Activated B cell treated with CpG ODN at 0.5 μM for 24 hours (primary cell): ENCODE measurements around the gene SLC35G6. TPM values are rescaled to one million over a fixed set of nuclear protein-coding genes. Genes with fewer than 3 reads are reported as not detected.
"Not testable (repeated sequence)": the region's sequence is repeated elsewhere in the genome, so short reads cannot be mapped to it uniquely, and the experiment has no call there.

ENCODE experiments used
- ATAC-seq: fragments of 200-7000 bp; cut with Tn5 transposase; one replicate; pipeline ENCODE4 v1.10.0; 2021; ENCODE audit warnings: low read depth, mild to moderate bottlenecking, moderate library complexity
- CTCF ChIA-PET: fragments of 350-600 bp; sonication (Branson Sonifier 250); formaldehyde crosslinking; loops from one replicate; lab custom pipeline; 2021; ENCODE audit warnings: antibody characterized with exemption; lab: Charles Lee
- POLR2A ChIA-PET: fragments of 350-600 bp; sonication (Branson Sonifier 250); formaldehyde crosslinking; loops from one replicate; lab custom pipeline; 2021; ENCODE audit warnings: antibody characterized with exemption; lab: Charles Lee
- DNase-seq: peaks from one replicate; pipeline ENCODE4 v3.0.0; 2022
- H3K27ac Mint-ChIP-seq: one replicate; pipeline ENCODE4 v1.8.0; 2020; ENCODE audit warnings: mixed read lengths
- H3K27me3 Mint-ChIP-seq: one replicate; pipeline ENCODE4 v1.8.0; 2021; ENCODE audit warnings: mixed read lengths
- H3K36me3 Mint-ChIP-seq: one replicate; pipeline ENCODE4 v1.8.0; 2021; ENCODE audit warnings: low read depth, mixed read lengths
- H3K4me1 Mint-ChIP-seq: one replicate; pipeline ENCODE4 v1.8.0; 2021; ENCODE audit warnings: mixed read lengths
- H3K4me3 Mint-ChIP-seq: one replicate; pipeline ENCODE4 v1.8.0; 2020; ENCODE audit warnings: mild to moderate bottlenecking, mixed read lengths
- H3K9me3 Mint-ChIP-seq: one replicate; pipeline ENCODE4 v1.8.0; 2020; ENCODE audit warnings: mixed read lengths
- intact Hi-C: fragments of 100-400 bp; cut with micrococcal nuclease; formaldehyde crosslinking; loops from one replicate; pipeline ENCODE4 v1.15.1; 2024
- total RNA-seq: library from RNA; stranded (reverse); gene quantifications from 2 replicates; pipeline ENCODE4 v1.2.3, GENCODE V29; 2022
- TF ChIP-seq, protein P1 (sequence below): fragments of 200-600 bp; IDR thresholded peaks from one replicate; pipeline ENCODE4 v1.8.0; 2022; ENCODE audit warnings: antibody characterized with exemption, mild to moderate bottlenecking

SLC35G6 gene
- total RNA-seq, 1 donor from 2014 or later, result not detected

- intact Hi-C loops, result no loop called here
- DNase-seq (no peak), ATAC-seq (no peak)
- Mint-ChIP-seq H3K9me3 (no peaks in the 10 kb centered on the region), H3K4me1 (peaks cover 31% of the 10 kb centered on the region), H3K27me3 (no peaks in the 10 kb centered on the region), H3K36me3 (peaks cover 27% of the 10 kb centered on the region), H3K4me3 (no peak overlapping the region), H3K27ac (no peak overlapping the region)
- TF ChIP-seq, protein P1, sequence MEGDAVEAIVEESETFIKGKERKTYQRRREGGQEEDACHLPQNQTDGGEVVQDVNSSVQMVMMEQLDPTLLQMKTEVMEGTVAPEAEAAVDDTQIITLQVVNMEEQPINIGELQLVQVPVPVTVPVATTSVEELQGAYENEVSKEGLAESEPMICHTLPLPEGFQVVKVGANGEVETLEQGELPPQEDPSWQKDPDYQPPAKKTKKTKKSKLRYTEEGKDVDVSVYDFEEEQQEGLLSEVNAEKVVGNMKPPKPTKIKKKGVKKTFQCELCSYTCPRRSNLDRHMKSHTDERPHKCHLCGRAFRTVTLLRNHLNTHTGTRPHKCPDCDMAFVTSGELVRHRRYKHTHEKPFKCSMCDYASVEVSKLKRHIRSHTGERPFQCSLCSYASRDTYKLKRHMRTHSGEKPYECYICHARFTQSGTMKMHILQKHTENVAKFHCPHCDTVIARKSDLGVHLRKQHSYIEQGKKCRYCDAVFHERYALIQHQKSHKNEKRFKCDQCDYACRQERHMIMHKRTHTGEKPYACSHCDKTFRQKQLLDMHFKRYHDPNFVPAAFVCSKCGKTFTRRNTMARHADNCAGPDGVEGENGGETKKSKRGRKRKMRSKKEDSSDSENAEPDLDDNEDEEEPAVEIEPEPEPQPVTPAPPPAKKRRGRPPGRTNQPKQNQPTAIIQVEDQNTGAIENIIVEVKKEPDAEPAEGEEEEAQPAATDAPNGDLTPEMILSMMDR, result no peak
- ChIA-PET CTCF (no interaction called here), POLR2A (interaction anchor here (1.0 to 1.4 kb wide), 2 partner anchors 11 to 16 kb away, joined by 3 to 5 read pairs; partner anchors contain the start of genes POLR2A and ZBTB4)
These were observed 13.0 kb upstream of the SLC35G6 start for GRCh38 chr17:7468290-7468689.

DNA sequence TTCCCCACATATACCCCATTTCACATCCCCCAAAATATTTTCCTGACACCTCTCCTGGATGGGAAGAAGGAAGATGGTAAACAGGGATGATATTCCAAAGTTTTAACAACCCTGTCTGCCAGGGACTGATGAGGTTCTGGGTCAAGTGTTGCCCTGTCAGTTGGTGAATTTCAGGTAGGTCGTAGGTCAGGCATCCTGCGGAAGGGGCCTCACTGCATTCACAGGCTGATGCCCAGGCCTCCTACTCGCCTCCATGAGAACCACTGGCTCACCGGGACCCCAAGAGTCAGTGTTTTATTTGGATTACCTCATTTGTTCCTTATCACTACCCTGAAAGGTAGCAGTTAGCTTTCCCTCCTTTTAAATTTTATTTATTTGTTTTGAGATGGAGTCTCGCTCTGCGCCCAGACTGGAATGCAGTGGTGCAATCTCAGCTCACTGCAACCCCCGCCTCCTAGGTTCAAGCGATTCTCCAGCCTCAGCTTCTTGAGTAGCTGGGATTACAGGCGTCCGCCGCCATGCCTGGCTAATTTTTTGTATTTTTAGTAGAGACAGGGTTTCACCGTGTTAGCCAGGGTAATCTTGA is 12.3 kb upstream of the SLC35G6 start:
- Mint-ChIP-seq H3K4me3 (no peak overlapping the region), H3K9me3 (no peaks in the 10 kb centered on the region), H3K27me3 (no peaks in the 10 kb centered on the region), H3K27ac (no peak overlapping the region), H3K36me3 (peaks cover 21% of the 10 kb centered on the region), H3K4me1 (peaks cover 31% of the 10 kb centered on the region)
- DNase-seq (no peak), ATAC-seq (no peak)
- intact Hi-C loops, result no loop called here
- ChIA-PET POLR2A (no interaction called here), CTCF (no interaction called here)
- TF ChIP-seq, protein P1, result no peak

GRCh38 chr17:7469843-7470242 is 11.4 kb upstream of the SLC35G6 start:
- H3K4me3 Mint-ChIP-seq, intact Hi-C loops, H3K27ac Mint-ChIP-seq, H3K9me3 Mint-ChIP-seq, CTCF ChIA-PET, H3K27me3 Mint-ChIP-seq, ATAC-seq, DNase-seq: not testable (repeated sequence)
- POLR2A ChIA-PET, result interaction anchor here (0.8 kb wide), 1 partner anchor 9 kb away, joined by 3 read pairs; the partner anchor contains the start of gene ZBTB4
- Mint-ChIP-seq H3K4me1 (peaks cover 34% of the 10 kb centered on the region), H3K36me3 (peaks cover 18% of the 10 kb centered on the region)

GRCh38 chr17:7470457-7470973 is 10.7 kb upstream of the SLC35G6 start:
- peaks cover 16% of the 10 kb centered on the region for H3K36me3 Mint-ChIP-seq
- DNase-seq, ATAC-seq, H3K27ac Mint-ChIP-seq, H3K9me3 Mint-ChIP-seq, H3K27me3 Mint-ChIP-seq, H3K4me3 Mint-ChIP-seq, intact Hi-C loops: not testable (repeated sequence)
- POLR2A ChIA-PET, result interaction anchor here (0.8 kb wide), 1 partner anchor 9 kb away, joined by 3 read pairs; the partner anchor contains the start of gene ZBTB4
- CTCF ChIA-PET, result interaction anchor here (1.2 kb wide), 1 partner anchor 34 kb away, joined by 4 read pairs; no protein-coding TSS in a partner anchor
- peaks cover 37% of the 10 kb centered on the region for H3K4me1 Mint-ChIP-seq

GRCh38 chr17:7471729-7472128 is 9.5 kb upstream of the SLC35G6 start:
- peak overlapping the region; percentile 61 for H3K27ac Mint-ChIP-seq
- no peak overlapping the region for H3K4me3 Mint-ChIP-seq
- peaks cover 47% of the 10 kb centered on the region for H3K4me1 Mint-ChIP-seq
- no peak for DNase-seq
- ChIA-PET POLR2A (no interaction called here), CTCF (no interaction called here)
- no peak for ATAC-seq
- TF ChIP-seq, protein P1, result no peak
- H3K36me3 Mint-ChIP-seq, result peaks cover 10% of the 10 kb centered on the region
- no peaks in the 10 kb centered on the region for H3K9me3 Mint-ChIP-seq
- intact Hi-C loops, result no loop called here
- H3K27me3 Mint-ChIP-seq, result no peaks in the 10 kb centered on the region

DNA sequence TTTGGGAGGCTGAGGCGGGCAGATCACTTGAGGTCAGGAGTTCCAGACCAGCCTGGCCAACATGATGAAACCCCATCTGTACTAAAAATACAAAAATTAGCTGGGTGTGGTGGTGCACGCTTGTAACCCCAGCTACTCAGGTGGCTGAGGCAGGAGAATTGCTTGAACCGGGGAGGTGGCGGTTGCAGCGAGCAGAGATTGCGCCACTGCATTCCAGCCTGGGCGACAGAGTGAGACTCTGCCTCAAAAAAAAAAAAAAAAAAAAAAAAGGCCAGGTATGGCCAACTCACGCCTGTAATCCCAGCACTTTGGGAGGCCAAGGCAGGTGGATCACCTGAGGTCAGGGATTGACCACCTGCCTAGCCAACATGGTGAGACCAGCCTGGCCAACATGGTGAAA is 6.5 kb upstream of the SLC35G6 start:
- POLR2A ChIA-PET, result interaction anchor here (0.6 to 5.6 kb wide), 3 partner anchors 10 to 1887 kb away, joined by 4 to 45 read pairs (median 28); partner anchors contain the start of gene POLR2A
- CTCF ChIA-PET, result interaction anchor here (1.6 to 2.0 kb wide), 2 partner anchors 38 to 150 kb away, joined by 3 to 6 read pairs; no protein-coding TSS in a partner anchor

More for the DNA sequence above, 6.5 kb upstream of the SLC35G6 start:
- H3K27me3 Mint-ChIP-seq, intact Hi-C loops, H3K4me3 Mint-ChIP-seq, H3K9me3 Mint-ChIP-seq, ATAC-seq, H3K36me3 Mint-ChIP-seq, DNase-seq, H3K27ac Mint-ChIP-seq: not testable (repeated sequence)
- peaks cover 52% of the 10 kb centered on the region for H3K4me1 Mint-ChIP-seq
